ENCODE results near the gene SRA1. TPM values are rescaled to one million over a fixed set of nuclear protein-coding genes. Genes with fewer than 3 reads are reported as not detected.

Gene SRA1
- total and polyA plus RNA-seq, 8 donors, result 7.0 to 29.7 (median 11.5) TPM

GRCh38 chr5:140547508-140548299 lies 9.6 kb downstream of the SRA1 start, which contains the start of gene EIF4EBP3:
Gene EIF4EBP3, plus strand, starts transcription at chr5:140547662. Its CDS starts 76 bp downstream, at chr5:140547738.
- DNase-seq (peak; percentile 96 to 99 (median 98)), FAIRE-seq (peak; percentile 77), ATAC-seq (peak; percentile 89 to 98 (median 93))
- intact Hi-C loops (cut with DNase I), result no loop called here
- Histone ChIP-seq H3K4me1 (peaks cover 19 to 26% (median 25%) of the 10 kb centered on the region in 3 donors), H3K4me3 (peak within 1 kb of the TSS; percentile 10 to 55 (median 44)), H3K27ac (peak within 1 kb of the TSS; percentile 90 to 98 (median 95)), H3K36me3 (peaks cover 0 to 23% (median 14%) of the 10 kb centered on the region in 3 donors), H3K9me3 (no peaks in the 10 kb centered on the region), H3K27me3 (no peaks in the 10 kb centered on the region)
- WGBS, 2 donors, result 3 to 6% methylated on average over 52 of the region's 52 CpGs
- peak; percentile 42 to 60 (median 52) for TF ChIP-seq CTCF (IDR thresholded peaks at IDR 0.05)

- intact Hi-C loops (cut with DNase I), result no loop called here
- no peak for TF ChIP-seq CTCF (IDR thresholded peaks at IDR 0.05)
- H3K36me3 ChIP-seq, result peaks cover 0 to 31% (median 14%) of the 10 kb centered on the region in 3 donors
These were observed 10.3 kb downstream of the SRA1 start for GRCh38 chr5:140546851-140547507.

GRCh38 chr5:140545606-140546005 lies 11.7 kb downstream of the SRA1 start:
- peaks cover 19 to 26% (median 25%) of the 10 kb centered on the region in 3 donors for H3K4me1 ChIP-seq
- intact Hi-C loops (cut with DNase I), result no loop called here
- FAIRE-seq, result no peak
- no peak for DNase-seq
- H3K4me3 ChIP-seq, result no peak overlapping the region
- ATAC-seq, result no peak
- no peaks in the 10 kb centered on the region for H3K9me3 ChIP-seq
- H3K27me3 ChIP-seq, result no peaks in the 10 kb centered on the region
- WGBS, 2 donors, result 98 to 100% methylated on average over 10 of the region's 10 CpGs
- no peak for TF ChIP-seq CTCF (IDR thresholded peaks at IDR 0.05)
- peak overlapping the region in 1 of 4 donors; percentile 90 for H3K27ac ChIP-seq
- peaks cover 0 to 35% (median 10%) of the 10 kb centered on the region in 3 donors for H3K36me3 ChIP-seq

More at GRCh38 chr5:140546851-140547507, 10.3 kb downstream of the SRA1 start:
- Histone ChIP-seq H3K4me3 (peak overlapping the region in 2 of 4 donors; percentile 19 to 47), H3K4me1 (peaks cover 19 to 26% (median 25%) of the 10 kb centered on the region in 3 donors), H3K9me3 (no peaks in the 10 kb centered on the region), H3K27me3 (no peaks in the 10 kb centered on the region), H3K27ac (peak overlapping the region; percentile 67 to 98 (median 92))
- FAIRE-seq (no peak), DNase-seq (no peak), ATAC-seq (peak; percentile 4 to 8 (median 8))
- 32 to 34% methylated on average over 13 of the region's 13 CpGs for WGBS, 2 donors

GRCh38 chr5:140544986-140545385 lies 12.3 kb downstream of the SRA1 start:
- peaks cover 0 to 35% (median 6%) of the 10 kb centered on the region in 3 donors for H3K36me3 ChIP-seq
- no peaks in the 10 kb centered on the region for H3K27me3 ChIP-seq
- H3K9me3 ChIP-seq, result no peaks in the 10 kb centered on the region
- intact Hi-C loops (cut with DNase I), result no loop called here
- ATAC-seq, result no peak
- WGBS, 2 donors, result 97 to 98% methylated on average over 7 of the region's 7 CpGs
- no peak for DNase-seq
- H3K4me3 ChIP-seq, result no peak overlapping the region
- TF ChIP-seq CTCF (IDR thresholded peaks at IDR 0.05), result no peak
- H3K4me1 ChIP-seq, result peaks cover 19 to 26% (median 25%) of the 10 kb centered on the region in 3 donors
- FAIRE-seq, result no peak
- H3K27ac ChIP-seq, result no peak overlapping the region

Measured in pancreas (tissue), 10 donors.